GM18508 (cell line): ENCODE results near the gene PPIL6.

ENCODE experiments used
- ATAC-seq: cut with Tn5 transposase; IDR thresholded peaks from one replicate; pipeline ENCODE4 v1.9.1; 2021; ENCODE audit warnings: moderate number of reproducible peaks; ENCODE audit not compliant: insufficient read depth, unreplicated experiment

PPIL6 gene

GRCh38 chr6:109406196-109406595 is 34.2 kb downstream of the PPIL6 start:
- no peak for ATAC-seq

GRCh38 chr6:109397020-109397419 is 43.4 kb downstream of the PPIL6 start:
- no peak for ATAC-seq

GRCh38 chr6:109396046-109396718 is 44.2 kb downstream of the PPIL6 start:
- no peak for ATAC-seq

- no peak for ATAC-seq
Measured at GRCh38 chr6:109393886-109394281, 46.5 kb downstream of the PPIL6 start.

- no peak for ATAC-seq
Measured at GRCh38 chr6:109393157-109393885, 47.1 kb downstream of the PPIL6 start.

- no peak for ATAC-seq
Measured at GRCh38 chr6:109389650-109390274, 50.7 kb downstream of the PPIL6 start.

GRCh38 chr6:109388265-109388664 is 52.2 kb downstream of the PPIL6 start:
- no peak for ATAC-seq

GRCh38 chr6:109383438-109383940 is 56.9 kb downstream of the PPIL6 start:
- no peak for ATAC-seq

- peak; percentile 38 for ATAC-seq
Measured at GRCh38 chr6:109382576-109383437, 57.6 kb downstream of the PPIL6 start.

GRCh38 chr6:109381747-109382575 is 58.5 kb downstream of the PPIL6 start, which contains the start of gene CD164:
Gene CD164 (minus strand): TSS chr6:109382467. CDS start chr6:109382378, 89 bp downstream.
- ATAC-seq = peak; percentile 30

GRCh38 chr6:109381061-109381746 is 59.2 kb downstream of the PPIL6 start:
- no peak for ATAC-seq

GRCh38 chr6:109379711-109380110 is 60.7 kb downstream of the PPIL6 start:
- no peak for ATAC-seq

- ATAC-seq = no peak
Measured at GRCh38 chr6:109377717-109378116, 62.7 kb downstream of the PPIL6 start.

GRCh38 chr6:109374326-109374892 is 66.0 kb downstream of the PPIL6 start:
- ATAC-seq = no peak

- ATAC-seq = peak; percentile 95
Measured at GRCh38 chr6:109373762-109374161, 66.7 kb downstream of the PPIL6 start.

GRCh38 chr6:109373331-109373730 is 67.1 kb downstream of the PPIL6 start:
- ATAC-seq = no peak

- ATAC-seq = no peak
Measured at GRCh38 chr6:109372130-109372529, 68.3 kb downstream of the PPIL6 start.

- no peak for ATAC-seq
Measured at GRCh38 chr6:109370792-109371191, 69.6 kb downstream of the PPIL6 start.
